ENCODE data around the gene GRIK1. TPM values are rescaled to one million over a fixed set of nuclear protein-coding genes. Genes with fewer than 3 reads are reported as not detected.

Gene GRIK1
- total RNA-seq, 2 experiments from 2014 or later = not detected

GRCh38 chr21:29509121-29509520 is 430.7 kb downstream of the GRIK1 start:
- peaks cover 5% of the 10 kb centered on the region for H3K36me3 Mint-ChIP-seq (ENCODE audit: low read depth)
- DNase-seq = no peak
- H3K4me3 Mint-ChIP-seq = no peak overlapping the region
- no peak overlapping the region for H3K27ac Mint-ChIP-seq
- ChIA-PET CTCF (no interaction called here), POLR2A (no interaction called here)
- no peaks in the 10 kb centered on the region for H3K27me3 Mint-ChIP-seq
- peaks cover 16% of the 10 kb centered on the region for H3K9me3 Mint-ChIP-seq
- no peaks in the 10 kb centered on the region for H3K4me1 Mint-ChIP-seq

DNA sequence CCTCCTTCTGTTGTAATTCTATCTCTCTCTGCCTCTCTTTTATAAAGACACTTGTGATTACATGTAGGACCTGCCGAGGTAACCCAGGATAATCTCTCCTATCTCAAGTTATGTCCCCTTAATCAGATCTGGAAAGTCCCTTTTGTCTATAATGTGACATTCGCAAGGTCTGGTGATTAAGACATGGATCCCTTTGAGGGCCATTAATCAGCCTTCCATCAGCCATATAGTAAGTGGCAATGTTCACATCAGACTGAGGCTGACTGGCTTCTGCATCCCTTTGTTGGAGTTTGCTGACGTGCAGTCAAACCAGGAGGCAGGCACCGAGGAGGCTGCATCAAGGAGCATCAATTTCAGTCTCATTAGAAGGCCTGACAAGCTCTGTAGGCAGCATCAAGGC is 431.5 kb downstream of the GRIK1 start:
- Mint-ChIP-seq H3K27ac (no peak overlapping the region), H3K9me3 (peaks cover 9% of the 10 kb centered on the region), H3K4me3 (no peak overlapping the region), H3K4me1 (no peaks in the 10 kb centered on the region), H3K27me3 (no peaks in the 10 kb centered on the region), H3K36me3 (ENCODE audit: low read depth) (peaks cover under 1% of the 10 kb centered on the region)
- DNase-seq = no peak
- CTCF ChIA-PET = no interaction called here
- POLR2A ChIA-PET = no interaction called here

DNA sequence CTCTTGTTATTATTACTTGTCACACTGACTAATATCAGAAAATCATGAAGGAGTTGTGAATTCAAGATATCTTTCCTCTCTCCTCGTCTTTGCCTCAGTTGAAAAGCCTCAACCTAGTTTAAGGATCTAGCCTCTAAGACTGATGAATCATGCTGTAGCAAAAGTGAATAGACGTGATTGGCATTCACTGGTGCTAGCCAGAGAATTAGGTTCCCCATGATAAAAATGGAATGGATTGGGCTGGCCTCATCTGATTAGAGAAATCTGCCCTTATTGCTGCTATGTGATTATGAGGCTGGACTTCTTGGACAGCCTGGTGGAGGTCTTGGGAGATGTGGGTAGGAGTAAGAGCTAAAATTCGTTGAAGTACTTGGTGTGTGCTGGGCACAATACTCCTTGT is 432.8 kb downstream of the GRIK1 start:
- no peak overlapping the region for H3K27ac Mint-ChIP-seq
- peaks cover 5% of the 10 kb centered on the region for H3K9me3 Mint-ChIP-seq
- ChIA-PET CTCF (no interaction called here), POLR2A (no interaction called here)
- no peaks in the 10 kb centered on the region for H3K27me3 Mint-ChIP-seq
- no peak overlapping the region for H3K4me3 Mint-ChIP-seq
- no peaks in the 10 kb centered on the region for H3K4me1 Mint-ChIP-seq
- H3K36me3 Mint-ChIP-seq (ENCODE audit: low read depth) = no peaks in the 10 kb centered on the region
- no peak for DNase-seq

- CTCF ChIA-PET = no interaction called here
Observed at GRCh38 chr21:29506214-29506613, 433.6 kb downstream of the GRIK1 start.

GRCh38 chr21:29504751-29505321 is 435.0 kb downstream of the GRIK1 start:
- POLR2A ChIA-PET = no interaction called here
- DNase-seq = no peak
- Mint-ChIP-seq H3K4me1 (no peaks in the 10 kb centered on the region), H3K9me3 (peaks cover 4% of the 10 kb centered on the region), H3K4me3 (no peak overlapping the region), H3K36me3 (ENCODE audit: low read depth) (no peaks in the 10 kb centered on the region), H3K27ac (no peak overlapping the region), H3K27me3 (no peaks in the 10 kb centered on the region)
- CTCF ChIA-PET = no interaction called here

More at GRCh38 chr21:29506214-29506613, 433.6 kb downstream of the GRIK1 start:
- H3K9me3 Mint-ChIP-seq = peaks cover 4% of the 10 kb centered on the region
- H3K4me1 Mint-ChIP-seq = no peaks in the 10 kb centered on the region
- H3K27me3 Mint-ChIP-seq = no peaks in the 10 kb centered on the region
- H3K4me3 Mint-ChIP-seq = no peak overlapping the region
- H3K36me3 Mint-ChIP-seq (ENCODE audit: low read depth) = no peaks in the 10 kb centered on the region
- no peak for DNase-seq
- H3K27ac Mint-ChIP-seq = no peak overlapping the region
- POLR2A ChIA-PET = no interaction called here

- Mint-ChIP-seq H3K9me3 (peaks cover 12% of the 10 kb centered on the region), H3K27ac (no peak overlapping the region), H3K27me3 (no peaks in the 10 kb centered on the region), H3K4me1 (peaks cover 7% of the 10 kb centered on the region), H3K36me3 (ENCODE audit: low read depth) (peaks cover 5% of the 10 kb centered on the region), H3K4me3 (no peak overlapping the region)
- no peak for DNase-seq
- ChIA-PET CTCF (interaction anchor here (2.1 kb wide), 1 partner anchor 8 kb away, joined by 4 read pairs; no protein-coding TSS in a partner anchor), POLR2A (no interaction called here)
Observed at GRCh38 chr21:29501451-29501850, 438.3 kb downstream of the GRIK1 start.

GRCh38 chr21:29499734-29500343 is 440.0 kb downstream of the GRIK1 start:
- no peak for DNase-seq
- H3K9me3 Mint-ChIP-seq = peaks cover 13% of the 10 kb centered on the region
- H3K4me3 Mint-ChIP-seq = no peak overlapping the region
- CTCF ChIA-PET = no interaction called here
- no peaks in the 10 kb centered on the region for H3K27me3 Mint-ChIP-seq
- peak overlapping the region; percentile 15 for H3K27ac Mint-ChIP-seq
- POLR2A ChIA-PET = no interaction called here
- H3K4me1 Mint-ChIP-seq = peaks cover 7% of the 10 kb centered on the region
- H3K36me3 Mint-ChIP-seq (ENCODE audit: low read depth) = peaks cover 5% of the 10 kb centered on the region

GRCh38 chr21:29499229-29499628 is 440.6 kb downstream of the GRIK1 start:
- peaks cover 7% of the 10 kb centered on the region for H3K4me1 Mint-ChIP-seq
- H3K36me3 Mint-ChIP-seq (ENCODE audit: low read depth) = peaks cover 5% of the 10 kb centered on the region
- POLR2A ChIA-PET = no interaction called here
- no peak overlapping the region for H3K27ac Mint-ChIP-seq
- CTCF ChIA-PET = no interaction called here
- H3K27me3 Mint-ChIP-seq = no peaks in the 10 kb centered on the region
- no peak overlapping the region for H3K4me3 Mint-ChIP-seq
- DNase-seq = no peak
- peaks cover 13% of the 10 kb centered on the region for H3K9me3 Mint-ChIP-seq

GRCh38 chr21:29496337-29496736 is 443.5 kb downstream of the GRIK1 start:
- Mint-ChIP-seq H3K27me3 (no peaks in the 10 kb centered on the region), H3K9me3 (peaks cover 12% of the 10 kb centered on the region), H3K4me1 (peaks cover 7% of the 10 kb centered on the region), H3K27ac (no peak overlapping the region), H3K4me3 (no peak overlapping the region), H3K36me3 (ENCODE audit: low read depth) (peaks cover 5% of the 10 kb centered on the region)
- CTCF ChIA-PET = no interaction called here
- POLR2A ChIA-PET = no interaction called here
- no peak for DNase-seq

- H3K36me3 Mint-ChIP-seq (ENCODE audit: low read depth) = no peaks in the 10 kb centered on the region
- no peaks in the 10 kb centered on the region for H3K27me3 Mint-ChIP-seq
- CTCF ChIA-PET = interaction anchor here (0.5 kb wide), 1 partner anchor 361 kb away, joined by 3 read pairs; no protein-coding TSS in a partner anchor
- H3K9me3 Mint-ChIP-seq = peaks cover under 1% of the 10 kb centered on the region
- no peak overlapping the region for H3K27ac Mint-ChIP-seq
- H3K4me3 Mint-ChIP-seq = no peak overlapping the region
- DNase-seq = no peak
- POLR2A ChIA-PET = no interaction called here
- H3K4me1 Mint-ChIP-seq = no peaks in the 10 kb centered on the region
Observed at GRCh38 chr21:29490016-29490415, 449.8 kb downstream of the GRIK1 start.

- CTCF ChIA-PET = no interaction called here
Observed at GRCh38 chr21:29487154-29487553, 452.6 kb downstream of the GRIK1 start.

More at GRCh38 chr21:29487154-29487553, 452.6 kb downstream of the GRIK1 start:
- Mint-ChIP-seq H3K4me1 (no peaks in the 10 kb centered on the region), H3K4me3 (no peak overlapping the region), H3K27me3 (no peaks in the 10 kb centered on the region), H3K27ac (no peak overlapping the region), H3K9me3 (peaks cover 9% of the 10 kb centered on the region), H3K36me3 (ENCODE audit: low read depth) (no peaks in the 10 kb centered on the region)
- POLR2A ChIA-PET = no interaction called here
- no peak for DNase-seq

Other genes starting within 250 kb of the GRIK1 start
- not detected for gene CLDN17, start 226.8 kb upstream of the GRIK1 start, total RNA-seq